PC-9 (cell line): ENCODE measurements around the gene CD81.

Experiments
- EZH2 ChIP-seq: fragments of 200-600 bp; sonication (generic); IDR thresholded peaks from 2 replicates; pipeline ENCODE4 v1.8.0; 2017; ENCODE audit warnings: antibody characterized with exemption, low read depth
- TF ChIP-seq, protein P1 (sequence below): fragments of 200-600 bp; sonication (generic); conservative IDR thresholded peaks from 2 replicates; pipeline ENCODE4 v1.6.1; 2017; ENCODE audit warnings: mixed run types, antibody characterized with exemption, mild to moderate bottlenecking, moderate library complexity

DNA sequence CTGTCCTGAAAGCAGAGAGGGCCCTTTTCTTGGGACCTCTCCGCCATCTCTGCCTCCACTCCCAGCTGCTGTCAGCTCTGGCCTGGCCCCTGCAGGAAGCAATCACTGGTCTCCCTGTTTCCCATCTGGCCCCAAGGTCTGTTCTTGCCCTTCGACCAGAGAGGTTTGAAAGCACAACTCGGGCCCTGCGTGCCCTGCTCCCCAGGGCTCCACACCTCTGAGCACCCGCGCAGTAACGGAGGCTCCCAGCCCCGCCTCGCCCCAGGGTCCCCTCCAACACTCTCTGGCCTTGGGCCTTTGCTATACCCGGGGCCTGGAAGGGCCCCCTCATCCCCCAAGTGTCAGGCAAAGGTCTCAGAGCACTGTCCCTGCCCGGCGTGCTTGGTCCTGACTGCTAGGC, 7.8 kb upstream of the CD81 start:
- TF ChIP-seq, protein P1, sequence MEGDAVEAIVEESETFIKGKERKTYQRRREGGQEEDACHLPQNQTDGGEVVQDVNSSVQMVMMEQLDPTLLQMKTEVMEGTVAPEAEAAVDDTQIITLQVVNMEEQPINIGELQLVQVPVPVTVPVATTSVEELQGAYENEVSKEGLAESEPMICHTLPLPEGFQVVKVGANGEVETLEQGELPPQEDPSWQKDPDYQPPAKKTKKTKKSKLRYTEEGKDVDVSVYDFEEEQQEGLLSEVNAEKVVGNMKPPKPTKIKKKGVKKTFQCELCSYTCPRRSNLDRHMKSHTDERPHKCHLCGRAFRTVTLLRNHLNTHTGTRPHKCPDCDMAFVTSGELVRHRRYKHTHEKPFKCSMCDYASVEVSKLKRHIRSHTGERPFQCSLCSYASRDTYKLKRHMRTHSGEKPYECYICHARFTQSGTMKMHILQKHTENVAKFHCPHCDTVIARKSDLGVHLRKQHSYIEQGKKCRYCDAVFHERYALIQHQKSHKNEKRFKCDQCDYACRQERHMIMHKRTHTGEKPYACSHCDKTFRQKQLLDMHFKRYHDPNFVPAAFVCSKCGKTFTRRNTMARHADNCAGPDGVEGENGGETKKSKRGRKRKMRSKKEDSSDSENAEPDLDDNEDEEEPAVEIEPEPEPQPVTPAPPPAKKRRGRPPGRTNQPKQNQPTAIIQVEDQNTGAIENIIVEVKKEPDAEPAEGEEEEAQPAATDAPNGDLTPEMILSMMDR, result no peak
- TF ChIP-seq EZH2, result no peak
